HEK293 (cell line): ENCODE measurements around the gene GSTM5.
"Not testable (repeated sequence)": the region's sequence is repeated elsewhere in the genome, so short reads cannot be mapped to it uniquely, and the experiment has no call there.

Experiments used
- CTCF ChIP-seq: fragments of 450-650 bp; formaldehyde crosslinking; IDR thresholded peaks from 2 replicates; pipeline ENCODE4 v1.5.1; 2016; ENCODE audit warnings: missing biosample characterization, missing genetic modification characterization
- TCF7L2 ChIP-seq: IDR thresholded peaks from 2 replicates; pipeline ENCODE4 v1.6.1; 2011; ENCODE audit warnings: low read depth, mild to moderate bottlenecking, inconsistent platforms, low read length, moderate library complexity, borderline replicate concordance
- ZNF121 ChIP-seq: fragments of 450-650 bp; formaldehyde crosslinking; IDR thresholded peaks from 2 replicates; pipeline ENCODE4 v1.5.1; 2016; ENCODE audit warnings: missing biosample characterization, missing genetic modification characterization
- ZNF670 ChIP-seq: fragments of 450-650 bp; formaldehyde crosslinking; IDR thresholded peaks from 2 replicates; pipeline ENCODE4 v1.5.1; 2016; ENCODE audit warnings: missing biosample characterization, missing genetic modification characterization, low read depth
- ZNF791 ChIP-seq: fragments of 450-650 bp; formaldehyde crosslinking; IDR thresholded peaks from 2 replicates; pipeline ENCODE4 v1.5.1; 2016; ENCODE audit warnings: missing biosample characterization, missing genetic modification characterization
- ZSCAN30 ChIP-seq: fragments of 450-650 bp; IDR thresholded peaks from 2 replicates; pipeline ENCODE4 v1.5.1; 2018; ENCODE audit warnings: missing biosample characterization, mild to moderate bottlenecking, missing genetic modification characterization, moderate library complexity
- TF ChIP-seq, protein P1 (sequence below): fragments of 450-650 bp; formaldehyde crosslinking; IDR thresholded peaks from 2 replicates; pipeline ENCODE4 v1.5.1; 2016; ENCODE audit warnings: missing biosample characterization, missing genetic modification characterization, borderline replicate concordance

DNA sequence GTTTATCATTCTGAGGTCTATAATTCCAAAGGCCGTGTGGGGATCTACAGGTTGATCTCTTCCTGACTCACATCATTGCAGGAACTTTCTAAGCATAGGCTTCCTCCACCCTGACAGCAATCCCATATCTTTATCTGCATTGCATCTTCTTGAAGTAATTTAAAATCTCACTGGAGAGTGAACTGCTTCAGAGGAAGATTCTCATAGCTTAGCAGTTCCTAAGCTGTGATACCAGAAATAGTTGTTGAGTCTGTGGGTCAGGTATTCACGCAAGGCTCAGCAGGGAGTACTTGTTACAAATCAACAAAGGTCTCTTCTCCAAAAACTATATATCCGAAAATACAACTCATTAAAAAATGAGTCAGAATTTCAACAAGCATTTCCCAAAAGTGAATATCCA, 16.9 kb upstream of the GSTM5 start:
- TF ChIP-seq, protein P1, sequence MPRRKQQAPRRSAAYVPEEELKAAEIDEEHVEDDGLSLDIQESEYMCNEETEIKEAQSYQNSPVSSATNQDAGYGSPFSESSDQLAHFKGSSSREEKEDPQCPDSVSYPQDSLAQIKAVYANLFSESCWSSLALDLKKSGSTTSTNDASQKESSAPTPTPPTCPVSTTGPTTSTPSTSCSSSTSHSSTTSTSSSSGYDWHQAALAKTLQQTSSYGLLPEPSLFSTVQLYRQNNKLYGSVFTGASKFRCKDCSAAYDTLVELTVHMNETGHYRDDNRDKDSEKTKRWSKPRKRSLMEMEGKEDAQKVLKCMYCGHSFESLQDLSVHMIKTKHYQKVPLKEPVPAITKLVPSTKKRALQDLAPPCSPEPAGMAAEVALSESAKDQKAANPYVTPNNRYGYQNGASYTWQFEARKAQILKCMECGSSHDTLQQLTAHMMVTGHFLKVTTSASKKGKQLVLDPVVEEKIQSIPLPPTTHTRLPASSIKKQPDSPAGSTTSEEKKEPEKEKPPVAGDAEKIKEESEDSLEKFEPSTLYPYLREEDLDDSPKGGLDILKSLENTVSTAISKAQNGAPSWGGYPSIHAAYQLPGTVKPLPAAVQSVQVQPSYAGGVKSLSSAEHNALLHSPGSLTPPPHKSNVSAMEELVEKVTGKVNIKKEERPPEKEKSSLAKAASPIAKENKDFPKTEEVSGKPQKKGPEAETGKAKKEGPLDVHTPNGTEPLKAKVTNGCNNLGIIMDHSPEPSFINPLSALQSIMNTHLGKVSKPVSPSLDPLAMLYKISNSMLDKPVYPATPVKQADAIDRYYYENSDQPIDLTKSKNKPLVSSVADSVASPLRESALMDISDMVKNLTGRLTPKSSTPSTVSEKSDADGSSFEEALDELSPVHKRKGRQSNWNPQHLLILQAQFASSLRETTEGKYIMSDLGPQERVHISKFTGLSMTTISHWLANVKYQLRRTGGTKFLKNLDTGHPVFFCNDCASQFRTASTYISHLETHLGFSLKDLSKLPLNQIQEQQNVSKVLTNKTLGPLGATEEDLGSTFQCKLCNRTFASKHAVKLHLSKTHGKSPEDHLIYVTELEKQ, result not testable (repeated sequence)
- TF ChIP-seq CTCF; ZNF791 (tag by site-specific recombination); ZSCAN30; ZNF670 (tag by site-specific recombination); ZNF121 (tag by site-specific recombination); TCF7L2: not testable (repeated sequence)
